Measurements from ENCODE around the gene ZNF76.
A peak's percentile ranks its signal among the peaks of the same experiment; 100 is the strongest.

ZNF76 gene

GRCh38 chr6:35341557-35341956 lies 82.0 kb downstream of the ZNF76 start:
- no peak for DNase-seq

GRCh38 chr6:35342258-35343091 lies 82.9 kb downstream of the ZNF76 start, which contains the start of gene PPARD:
TSS of gene PPARD (plus strand) at chr6:35342558. CDS start at chr6:35411088, 68,530 bp downstream.
- peak; percentile 91 for DNase-seq

GRCh38 chr6:35343092-35343834 lies 83.7 kb downstream of the ZNF76 start:
- no peak for DNase-seq

- DNase-seq, result no peak
These were observed 84.5 kb downstream of the ZNF76 start for GRCh38 chr6:35343835-35344550.

Measured in NCI-H510A (cell line).